ENCODE measurements around the gene ZHX3. TPM values are rescaled to one million over a fixed set of nuclear protein-coding genes. Genes with fewer than 3 reads are reported as not detected.

Gene ZHX3
- total and polyA plus RNA-seq, 10 of the 15 experiments (the other 5 are each of a cell fraction or from before 2014, with no cell fraction given) = 1.3 to 14.0 (median 5.0) TPM

- in situ Hi-C loops (cut with MboI) = no loop called here
- FAIRE-seq (no peak), ATAC-seq (no peak), DNase-seq (ENCODE audit: low read depth, low spot score) (no peak)
- Histone ChIP-seq H4K20me1 (ENCODE audit: control insufficient read depth, insufficient read depth) (no peaks in the 10 kb centered on the region), H3K9me3 (replicated peaks; ENCODE audit: control insufficient read depth, insufficient read depth, low read length) (no peaks in the 10 kb centered on the region), H3K27me3 (replicated peaks in 1 of 2; ENCODE audit: control insufficient read depth in 2 of 2, insufficient read depth in 2 of 2, low read length in 1 of 2) (no peaks in the 10 kb centered on the region), H3K4me3 (no peak overlapping the region), H3K4me2 (ENCODE audit: control insufficient read depth, insufficient read depth) (no peak overlapping the region), H3K36me3 (ENCODE audit: control insufficient read depth in 2 of 2, insufficient read depth in 2 of 2, low read length in 1 of 2) (no peaks in the 10 kb centered on the region; a peak in 1 of 4 replicates), H3K4me1 (ENCODE audit: control insufficient read depth, insufficient read depth, low read length) (no peaks in the 10 kb centered on the region), H3K27ac (ENCODE audit: control insufficient read depth, insufficient read depth) (no peak overlapping the region), H3K9ac (ENCODE audit: control insufficient read depth, insufficient read depth, low read length) (no peak overlapping the region), H3K79me2 (ENCODE audit: control insufficient read depth, insufficient read depth, low read length) (no peaks in the 10 kb centered on the region), H2AFZ (ENCODE audit: control insufficient read depth, low read depth, low read length) (no peak overlapping the region)
- RAD21 ChIA-PET (ENCODE audit: unreplicated experiment) = no interaction called here
- CTCF ChIA-PET = interaction anchor here (1.1 kb wide), 1 partner anchor 10 kb away, joined by 3 read pairs; no protein-coding TSS in a partner anchor
- SMC1A ChIA-PET (ENCODE audit: uncharacterized antibody, unreplicated experiment) = no interaction called here
- 96% methylated on average over 2 of the region's 2 CpGs for whole genome bisulfite sequencing (ENCODE audit: insufficient coverage, insufficient replicate concordance, low lambda C conversion rate, missing lambda C conversion rate)
- TF ChIP-seq TCF12 (IDR thresholded peaks at IDR 0.05; ENCODE audit: low read depth, low read length) = no peak
- no peak for TF ChIP-seq ATF3 (IDR thresholded peaks at IDR 0.05; ENCODE audit: borderline replicate concordance, extremely low read depth, low read depth, low read length)
- TF ChIP-seq ZBTB40 (IDR thresholded peaks at IDR 0.05; ENCODE audit: borderline replicate concordance) = no peak
- TF ChIP-seq LARP7 (IDR thresholded peaks at IDR 0.05) = no peak
- no peak for TF ChIP-seq SUPT20H (IDR thresholded peaks at IDR 0.05; ENCODE audit: borderline replicate concordance, control insufficient read depth, low read depth, low read length)
- TF ChIP-seq CREB1 (IDR thresholded peaks at IDR 0.05; ENCODE audit: low read depth) = no peak
- no peak for TF ChIP-seq ZNF274 (IDR thresholded peaks at IDR 0.05; ENCODE audit: insufficient read depth, insufficient read length)
- no peak for TF ChIP-seq STAT1 (conservative IDR thresholded peaks at IDR 0.05)
- no peak for TF ChIP-seq ZNF207 (IDR thresholded peaks at IDR 0.05; ENCODE audit: borderline replicate concordance)
- no peak for TF ChIP-seq NFYB (IDR thresholded peaks at IDR 0.05; ENCODE audit: insufficient read depth, low read depth, low read length)
- TF ChIP-seq MAX (IDR thresholded peaks at IDR 0.05; ENCODE audit: low read depth, low read length) = no peak
- POLR2A ChIA-PET = no interaction called here
- BruUV-seq (replicated peaks) = no TSS peak
- intact Hi-C loops (cut with micrococcal nuclease; ENCODE audit: unreplicated experiment) = no loop called here
Measured at GRCh38 chr20:41264819-41265218, 52.7 kb downstream of the ZHX3 start.
